IMR-90 (cell line): ENCODE data around the gene KCNQ1. TPM values are rescaled to one million over a fixed set of nuclear protein-coding genes. Genes with fewer than 3 reads are reported as not detected.

ENCODE experiments used
- ATAC-seq: fragments of 200-7000 bp; cut with Tn5 transposase; 2 replicates; pipeline ENCODE4 v1.9.1; 2020; ENCODE audit warnings: low read depth, mild to moderate bottlenecking, moderate library complexity
- BruUV-seq: library from RNA; stranded (reverse); fragments of 400-500 nt; replicated peaks from 2 replicates; lab custom pipeline; 2021; lab: Mats Ljungman, UMichigan
- CTCF ChIA-PET: fragments of 300-600 bp; formaldehyde crosslinking; extraction: SDS; loops from one replicate; lab custom pipeline; 2021; ENCODE audit warnings: antibody characterized with exemption; lab: Yijun Ruan, JAX
- POLR2A ChIA-PET: fragments of 300-600 bp; sonication (Branson Sonifier 250); formaldehyde crosslinking; loops from one replicate; lab custom pipeline; 2022; ENCODE audit warnings: antibody characterized with exemption; ENCODE audit not compliant: unreplicated experiment; lab: Charles Lee
- DNase-seq: peaks from one replicate; pipeline ENCODE4 v3.0.0; 2013
- H2AFZ ChIP-seq: replicated peaks from 2 replicates; pipeline ENCODE3; 2013; ENCODE audit warnings: low read length, mild to moderate bottlenecking; ENCODE audit not compliant: poor library complexity
- H2AK5ac ChIP-seq: 2 replicates; pipeline ENCODE4 v1.6.1; 2013; ENCODE audit warnings: low read depth, low read length, inconsistent platforms
- H2AK9ac ChIP-seq: replicated peaks from 2 replicates; pipeline ENCODE3; 2013; ENCODE audit warnings: mild to moderate bottlenecking, low read depth, low read length, moderate library complexity; ENCODE audit not compliant: poor library complexity
- H2BK120ac ChIP-seq: 2 replicates; pipeline ENCODE4 v1.6.1; 2013; ENCODE audit warnings: low read depth, low read length, inconsistent platforms
- H2BK15ac ChIP-seq: 3 replicates; pipeline ENCODE4 v1.6.1; 2013; ENCODE audit warnings: low read depth, low read length, inconsistent platforms
- H2BK20ac ChIP-seq: 2 replicates; pipeline ENCODE4 v1.6.1; 2013; ENCODE audit warnings: low read depth, mild to moderate bottlenecking, inconsistent platforms, low read length, moderate library complexity
- H2BK5ac ChIP-seq: 2 replicates; pipeline ENCODE4 v1.6.1; 2013; ENCODE audit warnings: mild to moderate bottlenecking, low read depth, low read length, inconsistent platforms; ENCODE audit not compliant: poor library complexity, severe bottlenecking
- H3K14ac ChIP-seq: replicated peaks from 2 replicates; pipeline ENCODE4 v1.6.1; 2013; ENCODE audit warnings: low read depth, low read length, inconsistent platforms
- H3K18ac ChIP-seq: 2 replicates; pipeline ENCODE4 v1.6.1; 2013; ENCODE audit warnings: low read depth, low read length, control low read depth
- H3K23ac ChIP-seq: 2 replicates; pipeline ENCODE4 v1.6.1; 2013; ENCODE audit warnings: low read depth, low read length, inconsistent platforms
- H3K27ac ChIP-seq: 2 replicates; pipeline ENCODE4 v1.5.1; 2013; ENCODE audit warnings: mild to moderate bottlenecking, control low read depth, low read length; ENCODE audit not compliant: insufficient read depth
- H3K27me3 ChIP-seq: 2 replicates; pipeline ENCODE4 v1.6.1; 2013; ENCODE audit warnings: low read length; ENCODE audit not compliant: control insufficient read depth, insufficient read depth
- H3K36me3 ChIP-seq: 2 replicates; pipeline ENCODE4 v1.6.1; 2013; ENCODE audit warnings: low read length, mixed read lengths; ENCODE audit not compliant: control insufficient read depth, insufficient read depth
- H3K4ac ChIP-seq: 2 replicates; pipeline ENCODE4 v1.6.1; 2013; ENCODE audit warnings: low read depth, low read length, inconsistent platforms
- H3K4me1 ChIP-seq: 2 replicates; pipeline ENCODE4 v1.6.1; 2013; ENCODE audit warnings: low read length, mixed read lengths; ENCODE audit not compliant: control insufficient read depth, insufficient read depth
- H3K4me2 ChIP-seq: 2 replicates; pipeline ENCODE4 v1.6.1; 2013; ENCODE audit warnings: low read depth, mild to moderate bottlenecking, control low read depth, low read length, moderate library complexity
- H3K4me3 ChIP-seq: 2 replicates; pipeline ENCODE4 v1.5.1; 2013; ENCODE audit warnings: low read depth, mild to moderate bottlenecking, control low read depth, low read length, moderate library complexity; ENCODE audit not compliant: insufficient read depth
- H3K56ac ChIP-seq: 2 replicates; pipeline ENCODE4 v1.6.1; 2013; ENCODE audit warnings: low read length, inconsistent platforms; ENCODE audit not compliant: insufficient read depth; ENCODE audit errors: extremely low read depth
- H3K79me1 ChIP-seq, 2 experiments: 2 replicates each; pipeline ENCODE4 v1.6.1; 2013; ENCODE audit warnings: low read length in 2 of 2, inconsistent platforms in 1 of 2, low read depth in 1 of 2
- H3K9ac ChIP-seq: 2 replicates; pipeline ENCODE4 v1.6.1; 2013; ENCODE audit warnings: low read depth, low read length, control low read depth
- H3K9me1 ChIP-seq: 2 replicates; pipeline ENCODE4 v1.6.1; 2013; ENCODE audit warnings: low read length, inconsistent platforms; ENCODE audit not compliant: insufficient read depth
- H3K9me3 ChIP-seq: 2 replicates; pipeline ENCODE4 v1.6.1; 2013; ENCODE audit warnings: low read length; ENCODE audit not compliant: control insufficient read depth, insufficient read depth
- H4K20me1 ChIP-seq: 2 replicates; pipeline ENCODE4 v1.6.1; 2013; ENCODE audit warnings: low read length, inconsistent platforms; ENCODE audit not compliant: insufficient read depth
- H4K5ac ChIP-seq: 2 replicates; pipeline ENCODE4 v1.6.1; 2013; ENCODE audit warnings: mild to moderate bottlenecking, low read depth, low read length, control low read depth
- H4K8ac ChIP-seq, 2 experiments: 2 replicates each; pipeline ENCODE4 v1.6.1; 2013; ENCODE audit warnings: low read depth in 2 of 2, low read length in 2 of 2, control low read depth in 1 of 2, inconsistent platforms in 1 of 2
- H4K91ac ChIP-seq: 2 replicates; pipeline ENCODE4 v1.6.1; 2013; ENCODE audit warnings: low read depth, low read length, inconsistent platforms; ENCODE audit not compliant: insufficient read depth
- BHLHE40 ChIP-seq: fragments of 150-350 bp; IDR thresholded peaks from 2 replicates; pipeline ENCODE4 v1.6.1; 2016; ENCODE audit warnings: mild to moderate bottlenecking, low read depth, low read length
- CEBPB ChIP-seq: IDR thresholded peaks from 2 replicates; pipeline ENCODE4 v1.6.1; 2012; ENCODE audit warnings: low read depth, low read length, improper control_type of control experiment
- FOS ChIP-seq: fragments of 150-350 bp; IDR thresholded peaks from 2 replicates; pipeline ENCODE4 v1.6.1; 2016; ENCODE audit warnings: low read depth, low read length
- MXI1 ChIP-seq: IDR thresholded peaks from 2 replicates; pipeline ENCODE4 v1.6.1; 2012; ENCODE audit warnings: low read depth, mild to moderate bottlenecking, low read length, moderate library complexity, borderline replicate concordance
- NFE2L2 ChIP-seq: fragments of 150-350 bp; IDR thresholded peaks from 2 replicates; pipeline ENCODE4 v1.6.1; 2016; ENCODE audit warnings: low read depth, mild to moderate bottlenecking, low read length
- POLR2A ChIP-seq: IDR thresholded peaks from 2 replicates; pipeline ENCODE4 v1.6.1; 2012; ENCODE audit warnings: mild to moderate bottlenecking, low read depth, low read length
- RCOR1 ChIP-seq: IDR thresholded peaks from 2 replicates; pipeline ENCODE4 v1.6.1; 2012; ENCODE audit warnings: mild to moderate bottlenecking, low read length, improper control_type of control experiment; ENCODE audit not compliant: insufficient replicate concordance
- WGBS, 2 experiments: methylation state at CpG; one replicate each; pipeline versions ENCODE4 v1.1.5 to v1.1.7; 2013; ENCODE audit warnings: missing lambda C conversion rate in 2 of 2; ENCODE audit not compliant: insufficient read length in 1 of 2; ENCODE audit errors: extremely low coverage in 2 of 2; 5-methylcytosine and 5-hydroxymethylcytosine counted together
- dilution Hi-C: fragments of 300-500 bp; cut with HindIII; formaldehyde crosslinking; loops from one replicate; pipeline ENCODE4 v1.14.3; 2018; ENCODE audit warnings: low sequenced_read_pairs; ENCODE audit not compliant: unreplicated experiment
- in situ Hi-C: fragments of 300-500 bp; cut with MboI; formaldehyde crosslinking; loops from 3 replicates; pipeline ENCODE4 v1.14.3; 2019; ENCODE audit warnings: low sequenced_read_pairs, inconsistent platforms, mixed read lengths
- intact Hi-C: fragments of 100-400 bp; cut with micrococcal nuclease; formaldehyde crosslinking; loops from 2 replicates; pipeline ENCODE4 v1.10.0; 2022
- polyA plus RNA-seq, 3 experiments: library from polyadenylated mRNA; depleted of rRNA; stranded (reverse); fragments of >200 nt; gene quantifications; 2 replicates each; pipeline ENCODE4 v1.2.3, GENCODE V29; 2012; ENCODE audit warnings: low replicate concordance in 1 of 3
- total RNA-seq: library from RNA; depleted of rRNA; stranded (reverse); fragments of >200 nt; gene quantifications from 2 replicates; pipeline ENCODE4 v1.2.3, GENCODE V29; 2012
- TF ChIP-seq, protein P1 (sequence below): fragments of 150-350 bp; IDR thresholded peaks from 2 replicates; pipeline ENCODE4 v1.6.1; 2016; ENCODE audit warnings: low read depth, mild to moderate bottlenecking, low read length, moderate library complexity, borderline replicate concordance

KCNQ1 gene
- total and polyA plus RNA-seq, 2 of the 4 experiments (the other 2 are of a cell fraction) = 0.07 TPM; not detected in 1

DNA sequence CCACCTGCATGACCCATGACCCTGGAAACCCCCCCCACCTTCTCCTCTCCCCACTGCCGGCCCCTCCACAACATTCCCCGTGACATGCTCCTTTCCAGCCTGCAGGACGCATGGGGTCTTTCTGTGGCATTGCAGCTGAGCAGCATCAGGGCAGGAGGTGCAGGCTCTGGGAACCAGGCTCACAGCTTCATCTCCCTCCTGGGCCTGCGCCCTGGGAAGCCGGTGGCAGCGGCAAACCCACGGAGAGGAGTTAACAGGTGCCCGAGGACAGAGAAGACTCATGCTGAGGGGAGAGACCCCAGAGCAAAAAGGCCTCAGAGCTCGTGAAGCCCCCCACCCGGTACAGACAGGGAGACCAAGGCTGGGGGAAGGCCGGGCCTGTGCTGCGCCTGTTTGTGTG is 408.6 kb downstream of the KCNQ1 start:
- Histone ChIP-seq H3K4me3 (no peak overlapping the region), H2BK120ac (no peak overlapping the region), H2BK5ac (no peak overlapping the region), H3K9me1 (no peaks in the 10 kb centered on the region), H3K9me3 (no peaks in the 10 kb centered on the region), H4K91ac (no peak overlapping the region), H2AK9ac (no peak overlapping the region), H3K4ac (no peak overlapping the region), H3K27me3 (peaks cover 43% of the 10 kb centered on the region), H4K20me1 (no peaks in the 10 kb centered on the region; the same call in 1 of the 2 replicates), H3K4me1 (no peaks in the 10 kb centered on the region), H3K56ac (no peak overlapping the region), H2BK20ac (no peak overlapping the region), H2BK15ac (no peak overlapping the region), H2AK5ac (no peak overlapping the region), H3K14ac (no peak overlapping the region), H4K5ac (no peak overlapping the region), H2AFZ (no peak overlapping the region), H4K8ac (no peak overlapping the region), H3K79me1 (no peaks in the 10 kb centered on the region), H3K9ac (no peak overlapping the region), H3K23ac (no peak overlapping the region), H3K27ac (no peak overlapping the region), H3K18ac (no peak overlapping the region), H3K36me3 (no peaks in the 10 kb centered on the region), H3K4me2 (no peak overlapping the region)
- 82% methylated on average over 7 of the region's 12 CpGs; no CpG with 5 or more reads in 1 of the 2 experiments for WGBS, 2 experiments
- POLR2A ChIA-PET = no interaction called here
- ATAC-seq (no peak), DNase-seq (no peak)
- intact Hi-C loops = no loop called here
- TF ChIP-seq CEBPB = no peak
- TF ChIP-seq, protein P1, sequence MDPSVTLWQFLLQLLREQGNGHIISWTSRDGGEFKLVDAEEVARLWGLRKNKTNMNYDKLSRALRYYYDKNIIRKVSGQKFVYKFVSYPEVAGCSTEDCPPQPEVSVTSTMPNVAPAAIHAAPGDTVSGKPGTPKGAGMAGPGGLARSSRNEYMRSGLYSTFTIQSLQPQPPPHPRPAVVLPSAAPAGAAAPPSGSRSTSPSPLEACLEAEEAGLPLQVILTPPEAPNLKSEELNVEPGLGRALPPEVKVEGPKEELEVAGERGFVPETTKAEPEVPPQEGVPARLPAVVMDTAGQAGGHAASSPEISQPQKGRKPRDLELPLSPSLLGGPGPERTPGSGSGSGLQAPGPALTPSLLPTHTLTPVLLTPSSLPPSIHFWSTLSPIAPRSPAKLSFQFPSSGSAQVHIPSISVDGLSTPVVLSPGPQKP = no peak
- TF ChIP-seq BHLHE40 = no peak
- TF ChIP-seq NFE2L2 = no peak
- no peak for TF ChIP-seq RCOR1
- TF ChIP-seq POLR2A = no peak
- no peak for TF ChIP-seq FOS
- TF ChIP-seq MXI1 = no peak
- dilution Hi-C loops = no loop called here
- in situ Hi-C loops = no loop called here
- CTCF ChIA-PET = no interaction called here
- BruUV-seq = no TSS peak
